ENCODE results near the gene ELANE. TPM values are rescaled to one million over a fixed set of nuclear protein-coding genes. Genes with fewer than 3 reads are reported as not detected.

The ELANE gene
- total RNA-seq, 2 donors from 2014 or later, result 1.4 TPM; not detected in 1

DNA sequence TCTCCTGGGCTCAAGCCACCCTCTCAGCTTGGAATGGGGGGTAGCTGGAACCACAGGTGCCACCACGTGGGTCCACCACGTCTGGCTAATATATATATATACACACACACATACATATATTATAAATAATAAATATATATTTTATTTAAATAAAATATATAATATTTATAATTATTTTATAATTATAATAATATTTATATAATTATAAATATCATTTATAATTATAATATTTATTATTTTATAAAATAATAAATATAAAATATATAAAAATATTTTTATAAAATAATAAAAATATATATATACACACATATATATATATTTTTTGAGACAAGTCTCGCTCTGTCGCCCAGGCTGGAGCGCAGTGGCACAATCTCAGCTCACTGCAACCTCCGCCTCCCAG is 2.4 kb downstream of the ELANE start:
- no peak for DNase-seq (ENCODE audit: low spot score)
- peaks cover 6% of the 10 kb centered on the region for H3K27me3 ChIP-seq (replicated peaks; ENCODE audit: insufficient read depth)
- TF ChIP-seq POLR2A (IDR thresholded peaks at IDR 0.05), result no peak
- no peak for TF ChIP-seq POLR2AphosphoS5 (IDR thresholded peaks at IDR 0.05)
- TF ChIP-seq CTCF (IDR thresholded peaks at IDR 0.05), result no peak
- H3K27ac ChIP-seq, result no peak overlapping the region
- intact Hi-C loops (cut with DNase I), result no loop called here
- H3K4me1 ChIP-seq (replicated peaks), result peaks cover 4% of the 10 kb centered on the region
- 74% methylated on average over 6 of the region's 6 CpGs for WGBS
- H3K4me3 ChIP-seq, result no peak overlapping the region
- H3K36me3 ChIP-seq, result no peaks in the 10 kb centered on the region
- no peaks in the 10 kb centered on the region for H3K9me3 ChIP-seq

DNA sequence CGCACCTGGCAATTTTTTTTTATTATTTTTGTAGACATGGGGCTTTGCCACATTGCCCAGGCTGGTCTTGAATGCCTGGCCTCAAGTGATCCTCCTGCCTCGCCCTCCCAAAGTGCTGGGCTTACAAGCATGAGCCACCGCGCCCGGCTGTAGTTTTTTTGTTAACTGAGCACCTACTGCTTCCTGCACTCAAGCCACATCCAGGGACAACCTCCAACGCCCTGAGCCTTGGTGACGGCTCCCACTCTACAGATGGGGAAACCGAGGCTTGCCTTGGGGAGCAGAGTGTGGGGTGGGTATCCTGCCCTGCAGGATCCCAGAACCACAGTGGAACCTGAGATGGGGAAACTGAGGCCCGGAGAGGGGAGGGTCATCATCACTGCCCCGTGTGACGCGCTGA is 3.0 kb downstream of the ELANE start:
- peaks cover 6% of the 10 kb centered on the region for H3K27me3 ChIP-seq (replicated peaks; ENCODE audit: insufficient read depth)
- 90% methylated on average over 12 of the region's 12 CpGs for WGBS
- no peak overlapping the region for H3K27ac ChIP-seq
- no peaks in the 10 kb centered on the region for H3K36me3 ChIP-seq
- H3K4me1 ChIP-seq (replicated peaks), result peaks cover 4% of the 10 kb centered on the region
- H3K9me3 ChIP-seq, result no peaks in the 10 kb centered on the region
- no peak for DNase-seq (ENCODE audit: low spot score)
- H3K4me3 ChIP-seq, result no peak overlapping the region
- intact Hi-C loops (cut with DNase I), result loop anchor here (5.0 kb wide), 1 partner anchor 53 kb away; no protein-coding TSS in a partner anchor
- no peak for TF ChIP-seq POLR2A (IDR thresholded peaks at IDR 0.05)
- TF ChIP-seq POLR2AphosphoS5 (IDR thresholded peaks at IDR 0.05), result no peak
- no peak for TF ChIP-seq CTCF (IDR thresholded peaks at IDR 0.05)

DNA sequence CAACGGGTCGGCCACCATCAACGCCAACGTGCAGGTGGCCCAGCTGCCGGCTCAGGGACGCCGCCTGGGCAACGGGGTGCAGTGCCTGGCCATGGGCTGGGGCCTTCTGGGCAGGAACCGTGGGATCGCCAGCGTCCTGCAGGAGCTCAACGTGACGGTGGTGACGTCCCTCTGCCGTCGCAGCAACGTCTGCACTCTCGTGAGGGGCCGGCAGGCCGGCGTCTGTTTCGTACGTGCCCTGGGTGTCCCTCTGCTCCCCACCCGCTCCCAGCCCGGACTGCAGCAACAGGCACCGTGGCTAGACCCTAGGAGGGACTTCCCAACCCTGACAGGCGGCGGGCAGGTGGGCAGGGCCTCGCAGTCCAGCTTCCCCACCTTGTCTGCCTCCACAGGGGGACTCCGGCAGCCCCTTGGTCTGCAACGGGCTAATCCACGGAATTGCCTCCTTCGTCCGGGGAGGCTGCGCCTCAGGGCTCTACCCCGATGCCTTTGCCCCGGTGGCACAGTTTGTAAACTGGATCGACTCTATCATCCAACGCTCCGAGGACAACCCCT is 3.5 kb downstream of the ELANE start:
- Histone ChIP-seq H3K4me3 (no peak overlapping the region), H3K9me3 (no peaks in the 10 kb centered on the region), H3K36me3 (no peaks in the 10 kb centered on the region), H3K27ac (no peak overlapping the region), H3K4me1 (replicated peaks) (no peaks in the 10 kb centered on the region), H3K27me3 (replicated peaks; ENCODE audit: insufficient read depth) (peaks cover 6% of the 10 kb centered on the region)
- WGBS, result 70% methylated on average over 40 of the region's 40 CpGs
- intact Hi-C loops (cut with DNase I), result loop anchor here (5.0 kb wide), 1 partner anchor 53 kb away; no protein-coding TSS in a partner anchor
- no peak for DNase-seq (ENCODE audit: low spot score)
- TF ChIP-seq POLR2AphosphoS5 (IDR thresholded peaks at IDR 0.05) (no peak), CTCF (IDR thresholded peaks at IDR 0.05) (no peak), POLR2A (IDR thresholded peaks at IDR 0.05) (no peak)

DNA sequence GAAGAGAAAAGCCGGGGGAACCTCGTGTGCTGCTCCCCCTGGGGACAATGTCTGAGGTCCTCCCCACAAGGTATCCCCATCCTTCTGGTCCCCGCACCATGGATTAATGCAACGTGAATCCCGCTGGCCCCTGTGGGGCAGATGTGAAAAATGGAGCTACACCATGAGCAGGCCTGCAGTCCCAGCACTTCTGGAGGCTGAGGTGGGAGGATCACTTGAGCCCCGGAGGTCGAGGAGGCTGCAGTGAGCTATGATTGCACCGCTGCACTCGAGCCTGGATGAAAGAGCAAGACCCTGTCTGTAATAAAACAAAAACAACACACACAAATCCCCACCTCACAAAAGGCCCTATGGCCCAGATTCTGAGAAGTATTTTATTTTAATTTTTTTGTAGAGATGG is 6.2 kb downstream of the ELANE start:
- WGBS, result 83% methylated on average over 9 of the region's 9 CpGs
- no peaks in the 10 kb centered on the region for H3K27me3 ChIP-seq (replicated peaks; ENCODE audit: insufficient read depth)

More for the DNA sequence above, 6.2 kb downstream of the ELANE start:
- DNase-seq (ENCODE audit: low spot score), result no peak
- Histone ChIP-seq H3K4me3 (no peak overlapping the region), H3K36me3 (no peaks in the 10 kb centered on the region), H3K9me3 (no peaks in the 10 kb centered on the region), H3K27ac (no peak overlapping the region), H3K4me1 (replicated peaks) (no peaks in the 10 kb centered on the region)
- intact Hi-C loops (cut with DNase I), result loop anchor here (5.0 kb wide), 1 partner anchor 56 kb away; no protein-coding TSS in a partner anchor
- TF ChIP-seq CTCF (IDR thresholded peaks at IDR 0.05), result no peak
- no peak for TF ChIP-seq POLR2AphosphoS5 (IDR thresholded peaks at IDR 0.05)

Data from prostate gland (tissue), 2 donors.